ENCODE results near the gene HDHD2. TPM values are rescaled to one million over a fixed set of nuclear protein-coding genes. Genes with fewer than 3 reads are reported as not detected.
A peak's percentile ranks its signal among the peaks of the same experiment; 100 is the strongest.

The HDHD2 gene
- polyA plus RNA-seq, 3 donors = 10.6 to 38.1 (median 30.6) TPM

DNA sequence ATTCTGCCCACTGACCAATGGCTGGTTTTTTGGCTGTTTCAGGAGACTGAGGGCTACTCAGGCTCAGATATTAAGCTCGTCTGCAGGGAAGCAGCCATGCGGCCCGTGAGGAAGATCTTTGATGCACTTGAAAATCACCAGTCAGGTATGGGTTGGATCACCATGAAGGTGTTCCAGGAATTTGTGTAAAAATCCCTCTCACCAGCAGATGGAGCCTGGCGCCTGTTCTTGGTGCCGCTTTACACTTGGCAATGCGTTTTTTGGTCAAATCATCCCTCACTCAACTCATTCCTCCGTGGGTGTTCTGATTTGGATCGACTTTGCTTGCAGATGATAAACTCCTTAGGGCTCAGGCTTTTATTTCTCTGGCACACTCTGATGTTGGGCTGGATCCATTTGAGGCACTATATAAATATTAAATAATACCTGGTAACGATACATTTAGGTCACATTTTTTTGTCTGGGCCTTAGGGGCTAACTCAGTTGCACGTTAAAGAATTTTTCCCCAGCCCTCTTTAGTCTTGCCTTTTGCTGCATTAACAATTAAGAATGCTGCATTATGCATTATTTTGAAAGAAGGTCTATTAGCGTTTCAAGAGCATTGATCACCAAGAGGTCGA is 50.0 kb downstream of the HDHD2 start:
- H4K20me1 ChIP-seq (ENCODE audit: insufficient read depth, low read length) = no peaks in the 10 kb centered on the region
- H3K9me3 ChIP-seq (replicated peaks in 1 of 2; ENCODE audit: control insufficient read depth in 1 of 2, insufficient read depth in 1 of 2, low read length in 2 of 2) = no peaks in the 10 kb centered on the region
- H3K27ac Mint-ChIP-seq = peak overlapping the region in 1 of 7 donors; percentile 27
- peaks cover 5 to 17% of the 10 kb centered on the region in 2 donors for H3K36me3 ChIP-seq (replicated peaks in 1 of 2; ENCODE audit: control insufficient read depth in 1 of 2, insufficient read depth in 2 of 2, low read length in 2 of 2)
- no peak overlapping the region for H3K4me3 ChIP-seq (replicated peaks in 1 of 3; ENCODE audit: low read depth in 2 of 3, low read length in 3 of 3)
- H3K4me2 ChIP-seq (replicated peaks; ENCODE audit: extremely low read depth, low read length, poor library complexity, severe bottlenecking) = no peak overlapping the region
- 75% methylated on average over 4 of the region's 12 CpGs for WGBS (ENCODE audit: insufficient coverage)
- H3K9ac ChIP-seq (ENCODE audit: insufficient read depth, low read length, poor library complexity, severe bottlenecking) = no peak overlapping the region
- no peak overlapping the region for H3K27ac ChIP-seq (ENCODE audit: low read depth in 1 of 2, low read length in 2 of 2)
- intact Hi-C loops (cut with micrococcal nuclease) = loop anchor here (2.0 to 10.0 kb wide), 3 partner anchors 104 to 647 kb away; no protein-coding TSS in a partner anchor
- H3K27me3 ChIP-seq (ENCODE audit: control insufficient read depth in 2 of 2, insufficient read depth in 2 of 2, low read length in 2 of 2) = no peaks in the 10 kb centered on the region
- no peaks in the 10 kb centered on the region for H3K9me3 Mint-ChIP-seq
- H3K4me1 ChIP-seq (ENCODE audit: control insufficient read depth in 1 of 2, insufficient read depth in 2 of 2, low read length in 2 of 2) = no peaks in the 10 kb centered on the region
- H3K4me1 Mint-ChIP-seq = no peaks in the 10 kb centered on the region
- DNase-seq = peak in 2 of 3 donors; percentile 10
- peaks cover 0 to 1% (median 0%) of the 10 kb centered on the region in 3 donors for H3K27me3 Mint-ChIP-seq (ENCODE audit: low read depth in 3 of 3)
- H3K36me3 Mint-ChIP-seq = peaks cover 27 to 29% of the 10 kb centered on the region in 2 donors
- no peaks in the 10 kb centered on the region for H3K79me2 ChIP-seq (ENCODE audit: insufficient read depth, low read length)
- TF ChIP-seq, protein P1, sequence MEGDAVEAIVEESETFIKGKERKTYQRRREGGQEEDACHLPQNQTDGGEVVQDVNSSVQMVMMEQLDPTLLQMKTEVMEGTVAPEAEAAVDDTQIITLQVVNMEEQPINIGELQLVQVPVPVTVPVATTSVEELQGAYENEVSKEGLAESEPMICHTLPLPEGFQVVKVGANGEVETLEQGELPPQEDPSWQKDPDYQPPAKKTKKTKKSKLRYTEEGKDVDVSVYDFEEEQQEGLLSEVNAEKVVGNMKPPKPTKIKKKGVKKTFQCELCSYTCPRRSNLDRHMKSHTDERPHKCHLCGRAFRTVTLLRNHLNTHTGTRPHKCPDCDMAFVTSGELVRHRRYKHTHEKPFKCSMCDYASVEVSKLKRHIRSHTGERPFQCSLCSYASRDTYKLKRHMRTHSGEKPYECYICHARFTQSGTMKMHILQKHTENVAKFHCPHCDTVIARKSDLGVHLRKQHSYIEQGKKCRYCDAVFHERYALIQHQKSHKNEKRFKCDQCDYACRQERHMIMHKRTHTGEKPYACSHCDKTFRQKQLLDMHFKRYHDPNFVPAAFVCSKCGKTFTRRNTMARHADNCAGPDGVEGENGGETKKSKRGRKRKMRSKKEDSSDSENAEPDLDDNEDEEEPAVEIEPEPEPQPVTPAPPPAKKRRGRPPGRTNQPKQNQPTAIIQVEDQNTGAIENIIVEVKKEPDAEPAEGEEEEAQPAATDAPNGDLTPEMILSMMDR (IDR thresholded peaks at IDR 0.05) = peak; percentile 61
- H2AFZ ChIP-seq (ENCODE audit: insufficient read depth, low read depth, low read length, poor library complexity, severe bottlenecking) = no peak overlapping the region
- H3K4me3 Mint-ChIP-seq = no peak overlapping the region

DNA sequence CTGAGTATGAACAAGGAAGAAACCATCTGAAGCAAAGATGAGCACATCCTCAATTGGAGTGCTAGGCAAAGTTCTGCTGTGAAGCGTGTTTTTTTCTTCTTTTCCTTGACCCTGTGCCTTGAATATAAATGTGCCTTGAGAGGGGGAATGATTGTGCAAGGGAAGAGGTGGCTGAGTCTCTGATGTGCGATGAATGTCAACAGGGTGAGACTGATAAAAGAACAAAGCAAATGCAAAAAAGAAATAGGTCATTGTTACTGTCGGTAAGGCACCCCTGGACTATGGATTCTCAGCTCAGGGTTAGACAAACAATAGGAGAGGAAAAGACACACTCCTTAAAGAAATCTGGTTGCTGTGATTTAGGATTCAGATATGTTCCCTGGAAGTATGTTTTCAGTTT is 54.5 kb downstream of the HDHD2 start:
- H3K4me3 ChIP-seq (replicated peaks in 1 of 3; ENCODE audit: low read depth in 2 of 3, low read length in 3 of 3) = no peak overlapping the region
- no peaks in the 10 kb centered on the region for H3K9me3 ChIP-seq (replicated peaks in 1 of 2; ENCODE audit: control insufficient read depth in 1 of 2, insufficient read depth in 1 of 2, low read length in 2 of 2)
- Mint-ChIP-seq H3K36me3 (peaks cover 5 to 7% of the 10 kb centered on the region in 2 donors), H3K27me3 (ENCODE audit: low read depth in 3 of 3) (peaks cover 1 to 4% (median 2%) of the 10 kb centered on the region in 3 donors), H3K9me3 (no peaks in the 10 kb centered on the region), H3K4me1 (no peaks in the 10 kb centered on the region), H3K4me3 (no peak overlapping the region), H3K27ac (no peak overlapping the region)
- TF ChIP-seq, protein P1 (IDR thresholded peaks at IDR 0.05) = no peak
- 100% methylated on average over 2 of the region's 3 CpGs for WGBS (ENCODE audit: insufficient coverage)
- H3K4me1 ChIP-seq (ENCODE audit: control insufficient read depth in 1 of 2, insufficient read depth in 2 of 2, low read length in 2 of 2) = no peaks in the 10 kb centered on the region
- no peak overlapping the region for H2AFZ ChIP-seq (ENCODE audit: insufficient read depth, low read depth, low read length, poor library complexity, severe bottlenecking)
- H3K27me3 ChIP-seq (ENCODE audit: control insufficient read depth in 2 of 2, insufficient read depth in 2 of 2, low read length in 2 of 2) = no peaks in the 10 kb centered on the region
- intact Hi-C loops (cut with micrococcal nuclease) = no loop called here
- no peak overlapping the region for H3K27ac ChIP-seq (ENCODE audit: low read depth in 1 of 2, low read length in 2 of 2)
- no peak for DNase-seq
- H3K36me3 ChIP-seq (replicated peaks in 1 of 2; ENCODE audit: control insufficient read depth in 1 of 2, insufficient read depth in 2 of 2, low read length in 2 of 2) = no peaks in the 10 kb centered on the region
- no peak overlapping the region for H3K4me2 ChIP-seq (replicated peaks; ENCODE audit: extremely low read depth, low read length, poor library complexity, severe bottlenecking)
- H3K9ac ChIP-seq (ENCODE audit: insufficient read depth, low read length, poor library complexity, severe bottlenecking) = no peak overlapping the region
- H3K79me2 ChIP-seq (ENCODE audit: insufficient read depth, low read length) = no peaks in the 10 kb centered on the region
- no peaks in the 10 kb centered on the region for H4K20me1 ChIP-seq (ENCODE audit: insufficient read depth, low read length)
